ENCODE measurements around the gene CDC45. TPM values are rescaled to one million over a fixed set of nuclear protein-coding genes. Genes with fewer than 3 reads are reported as not detected.

CDC45 gene
- total RNA-seq, 1 experiment from 2014 or later: 44.6 TPM

- no peaks in the 10 kb centered on the region for H3K9me3 Mint-ChIP-seq (ENCODE audit: unreplicated experiment)
- peaks cover 8% of the 10 kb centered on the region for H3K36me3 Mint-ChIP-seq (ENCODE audit: insufficient read depth, unreplicated experiment)
- CTCF ChIA-PET: no interaction called here
- no TSS peak for BruUV-seq (replicated peaks)
- Histone ChIP-seq H3K4me1 (no peaks in the 10 kb centered on the region), H3K27me3 (replicated peaks; ENCODE audit: control insufficient read depth, insufficient read depth, low read length) (no peaks in the 10 kb centered on the region), H3K36me3 (ENCODE audit: control insufficient read depth, insufficient read depth, low read length) (no peaks in the 10 kb centered on the region), H3K9me3 (no peaks in the 10 kb centered on the region), H3K4me3 (ENCODE audit: low read depth, low read length) (no peak overlapping the region)
- no peak overlapping the region for H3K4me3 Mint-ChIP-seq (ENCODE audit: unreplicated experiment)
- H3K27ac Mint-ChIP-seq (ENCODE audit: unreplicated experiment): no peak overlapping the region
- POLR2A ChIA-PET: no interaction called here
- intact Hi-C loops (cut with micrococcal nuclease; ENCODE audit: unreplicated experiment): no loop called here
- no peak for TF ChIP-seq CTCF (IDR thresholded peaks at IDR 0.05; ENCODE audit: insufficient read depth in 1 of 2, low read depth in 1 of 2, low read length in 1 of 2, severe bottlenecking in 1 of 2, unreplicated experiment in 1 of 2)
- no peaks in the 10 kb centered on the region for H3K27me3 Mint-ChIP-seq (ENCODE audit: insufficient read depth, unreplicated experiment)
- no peak for DNase-seq
- no peaks in the 10 kb centered on the region for H3K4me1 Mint-ChIP-seq (ENCODE audit: low read depth, unreplicated experiment)
Observed at GRCh38 chr22:19526076-19526701, 46.5 kb downstream of the CDC45 start.

GRCh38 chr22:19526702-19527111 is 47.0 kb downstream of the CDC45 start:
- H3K27me3 ChIP-seq (replicated peaks; ENCODE audit: control insufficient read depth, insufficient read depth, low read length): no peaks in the 10 kb centered on the region
- ChIA-PET POLR2A (no interaction called here), CTCF (no interaction called here)
- BruUV-seq (replicated peaks): no TSS peak
- no peak for TF ChIP-seq CTCF (IDR thresholded peaks at IDR 0.05; ENCODE audit: insufficient read depth in 1 of 2, low read depth in 1 of 2, low read length in 1 of 2, severe bottlenecking in 1 of 2, unreplicated experiment in 1 of 2)
- intact Hi-C loops (cut with micrococcal nuclease; ENCODE audit: unreplicated experiment): no loop called here
- Mint-ChIP-seq H3K4me3 (ENCODE audit: unreplicated experiment) (no peak overlapping the region), H3K4me1 (ENCODE audit: low read depth, unreplicated experiment) (no peaks in the 10 kb centered on the region), H3K27me3 (ENCODE audit: insufficient read depth, unreplicated experiment) (no peaks in the 10 kb centered on the region), H3K9me3 (ENCODE audit: unreplicated experiment) (no peaks in the 10 kb centered on the region), H3K27ac (ENCODE audit: unreplicated experiment) (no peak overlapping the region), H3K36me3 (ENCODE audit: insufficient read depth, unreplicated experiment) (peaks cover 8% of the 10 kb centered on the region)
- no peaks in the 10 kb centered on the region for H3K4me1 ChIP-seq
- H3K9me3 ChIP-seq: no peaks in the 10 kb centered on the region
- H3K36me3 ChIP-seq (ENCODE audit: control insufficient read depth, insufficient read depth, low read length): no peaks in the 10 kb centered on the region
- no peak for DNase-seq
- H3K4me3 ChIP-seq (ENCODE audit: low read depth, low read length): no peak overlapping the region

- TF ChIP-seq CTCF (IDR thresholded peaks at IDR 0.05; ENCODE audit: insufficient read depth in 1 of 2, low read depth in 1 of 2, low read length in 1 of 2, severe bottlenecking in 1 of 2, unreplicated experiment in 1 of 2): no peak
- no peak for DNase-seq
- BruUV-seq (replicated peaks): no TSS peak
- Mint-ChIP-seq H3K4me1 (ENCODE audit: low read depth, unreplicated experiment) (no peaks in the 10 kb centered on the region), H3K36me3 (ENCODE audit: insufficient read depth, unreplicated experiment) (peaks cover 8% of the 10 kb centered on the region), H3K27me3 (ENCODE audit: insufficient read depth, unreplicated experiment) (no peaks in the 10 kb centered on the region), H3K9me3 (ENCODE audit: unreplicated experiment) (no peaks in the 10 kb centered on the region), H3K4me3 (ENCODE audit: unreplicated experiment) (no peak overlapping the region), H3K27ac (ENCODE audit: unreplicated experiment) (no peak overlapping the region)
- ChIA-PET POLR2A (no interaction called here), CTCF (no interaction called here)
- no peak overlapping the region for H3K4me3 ChIP-seq (ENCODE audit: low read depth, low read length)
- H3K4me1 ChIP-seq: no peaks in the 10 kb centered on the region
- no peaks in the 10 kb centered on the region for H3K36me3 ChIP-seq (ENCODE audit: control insufficient read depth, insufficient read depth, low read length)
- intact Hi-C loops (cut with micrococcal nuclease; ENCODE audit: unreplicated experiment): no loop called here
- no peaks in the 10 kb centered on the region for H3K9me3 ChIP-seq
- no peaks in the 10 kb centered on the region for H3K27me3 ChIP-seq (replicated peaks; ENCODE audit: control insufficient read depth, insufficient read depth, low read length)
Observed at GRCh38 chr22:19527321-19527721, 47.6 kb downstream of the CDC45 start.
